Stomach (tissue), 4 donors: ENCODE data around the gene RDX.
"Not testable (repeated sequence)": the region's sequence is repeated elsewhere in the genome, so short reads cannot be mapped to it uniquely, and the experiment has no call there.

ENCODE experiments used
- EP300 ChIP-seq: sonication (generic); formaldehyde crosslinking; IDR thresholded peaks from one replicate; pipeline ENCODE4 v1.6.1; 2017; ENCODE audit warnings: antibody characterized with exemption
- POLR2A ChIP-seq, 4 donors: fragments of 450-650 bp; IDR thresholded peaks; one replicate each; pipeline ENCODE4 v1.6.1; 2016; ENCODE audit warnings: antibody characterized with exemption in 4 of 4, control low read depth in 2 of 4, mild to moderate bottlenecking in 1 of 4, moderate library complexity in 1 of 4
- POLR2AphosphoS5 ChIP-seq, 3 donors: sonication (generic); formaldehyde crosslinking; IDR thresholded peaks; one replicate each; pipeline ENCODE4 v1.6.1; 2016; ENCODE audit warnings: antibody characterized with exemption in 3 of 3
- TF ChIP-seq, protein P1 (sequence below), 7 experiments: fragments of 450-650 bp in 4 of 7; fragments of 200-600 bp in 3 of 7; sonication (generic) in 3 of 7; IDR thresholded peaks; one replicate each; pipeline ENCODE4 v1.5.1; 2016 to 2019; ENCODE audit warnings: antibody characterized with exemption in 7 of 7, control low read depth in 2 of 7, mild to moderate bottlenecking in 1 of 7

DNA sequence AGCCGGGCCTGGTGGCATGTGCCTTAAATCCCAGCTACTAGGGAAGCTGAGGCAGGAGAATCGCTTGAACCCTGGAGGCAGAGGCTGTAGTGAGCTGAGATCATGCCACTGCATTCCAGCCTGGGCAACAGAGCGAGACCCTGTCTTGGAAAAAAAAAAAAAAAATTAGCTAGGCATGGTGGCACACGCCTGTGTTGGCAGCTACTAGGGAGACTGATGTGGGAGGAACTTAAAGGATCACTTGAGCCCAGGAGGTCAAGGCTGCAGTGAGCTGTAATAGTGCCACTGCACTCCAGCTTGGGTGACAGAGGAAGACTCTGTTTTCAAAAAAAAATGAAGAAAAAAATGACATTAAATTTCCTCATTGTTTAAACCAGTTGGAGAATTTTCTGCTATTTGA lies 4.3 kb downstream of the RDX start:
- TF ChIP-seq, protein P1, sequence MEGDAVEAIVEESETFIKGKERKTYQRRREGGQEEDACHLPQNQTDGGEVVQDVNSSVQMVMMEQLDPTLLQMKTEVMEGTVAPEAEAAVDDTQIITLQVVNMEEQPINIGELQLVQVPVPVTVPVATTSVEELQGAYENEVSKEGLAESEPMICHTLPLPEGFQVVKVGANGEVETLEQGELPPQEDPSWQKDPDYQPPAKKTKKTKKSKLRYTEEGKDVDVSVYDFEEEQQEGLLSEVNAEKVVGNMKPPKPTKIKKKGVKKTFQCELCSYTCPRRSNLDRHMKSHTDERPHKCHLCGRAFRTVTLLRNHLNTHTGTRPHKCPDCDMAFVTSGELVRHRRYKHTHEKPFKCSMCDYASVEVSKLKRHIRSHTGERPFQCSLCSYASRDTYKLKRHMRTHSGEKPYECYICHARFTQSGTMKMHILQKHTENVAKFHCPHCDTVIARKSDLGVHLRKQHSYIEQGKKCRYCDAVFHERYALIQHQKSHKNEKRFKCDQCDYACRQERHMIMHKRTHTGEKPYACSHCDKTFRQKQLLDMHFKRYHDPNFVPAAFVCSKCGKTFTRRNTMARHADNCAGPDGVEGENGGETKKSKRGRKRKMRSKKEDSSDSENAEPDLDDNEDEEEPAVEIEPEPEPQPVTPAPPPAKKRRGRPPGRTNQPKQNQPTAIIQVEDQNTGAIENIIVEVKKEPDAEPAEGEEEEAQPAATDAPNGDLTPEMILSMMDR (IDR thresholded peaks at IDR 0.05) = not testable (repeated sequence)
- not testable (repeated sequence) for TF ChIP-seq POLR2AphosphoS5 (IDR thresholded peaks at IDR 0.05); EP300; POLR2A (IDR thresholded peaks at IDR 0.05)
